Caco-2 (cell line): ENCODE results near the gene GRM7. TPM values are rescaled to one million over a fixed set of nuclear protein-coding genes. Genes with fewer than 3 reads are reported as not detected.

Experiments
- BruUV-seq: library from RNA; stranded (reverse); fragments of 400-500 nt; replicated peaks from 2 replicates; lab custom pipeline; 2021; lab: Mats Ljungman, UMichigan
- CTCF ChIA-PET: fragments of 300-600 bp; sonication (Branson Sonifier 250); formaldehyde crosslinking; loops from one replicate; lab custom pipeline; 2022; ENCODE audit warnings: antibody characterized with exemption; lab: Charles Lee
- POLR2A ChIA-PET: fragments of 300-600 bp; sonication (Branson Sonifier 250); formaldehyde crosslinking; loops from one replicate; lab custom pipeline; 2022; ENCODE audit warnings: antibody characterized with exemption; lab: Charles Lee
- DNase-seq, 2 experiments: peaks; one replicate each; pipeline versions ENCODE4 v3.0.0 to v3.0.0-alpha.2; 2020 to 2022
- H3K27me3 ChIP-seq: replicated peaks from 2 replicates; pipeline ENCODE4 v1.6.0; 2011; ENCODE audit warnings: low read length; ENCODE audit not compliant: control insufficient read depth, insufficient read depth
- H3K36me3 ChIP-seq: 2 replicates; pipeline ENCODE4 v1.5.1; 2011; ENCODE audit warnings: low read length; ENCODE audit not compliant: control insufficient read depth, insufficient read depth
- H3K4me1 ChIP-seq: fragments of 250-450 bp; sonication (Bioruptor Pico); 2 replicates; pipeline ENCODE4 v1.5.1; 2020; ENCODE audit warnings: mild to moderate bottlenecking
- H3K4me3 ChIP-seq: 2 replicates; pipeline ENCODE4 v1.5.1; 2011; ENCODE audit warnings: low read depth, mild to moderate bottlenecking, control low read depth, low read length
- H3K9me3 ChIP-seq: fragments of 250-450 bp; sonication (Bioruptor Pico); 2 replicates; pipeline ENCODE4 v1.5.1; 2020; ENCODE audit warnings: mild to moderate bottlenecking, moderate library complexity
- H3K27ac Mint-ChIP-seq: one replicate; pipeline ENCODE4 v1.8.0; 2022; ENCODE audit warnings: mixed read lengths; ENCODE audit not compliant: unreplicated experiment
- H3K27me3 Mint-ChIP-seq: one replicate; pipeline ENCODE4 v1.8.0; 2022; ENCODE audit warnings: mixed read lengths; ENCODE audit not compliant: insufficient read depth, unreplicated experiment
- H3K36me3 Mint-ChIP-seq: one replicate; pipeline ENCODE4 v1.8.0; 2022; ENCODE audit warnings: mild to moderate bottlenecking, mixed read lengths; ENCODE audit not compliant: insufficient read depth, unreplicated experiment
- H3K4me1 Mint-ChIP-seq: one replicate; pipeline ENCODE4 v1.8.0; 2022; ENCODE audit warnings: low read depth, mixed read lengths; ENCODE audit not compliant: unreplicated experiment
- H3K4me3 Mint-ChIP-seq: one replicate; pipeline ENCODE4 v1.8.0; 2022; ENCODE audit warnings: mild to moderate bottlenecking, moderate library complexity, mixed read lengths; ENCODE audit not compliant: unreplicated experiment
- H3K9me3 Mint-ChIP-seq: one replicate; pipeline ENCODE4 v1.8.0; 2022; ENCODE audit warnings: mixed read lengths; ENCODE audit not compliant: unreplicated experiment
- intact Hi-C: fragments of 100-400 bp; cut with micrococcal nuclease; formaldehyde crosslinking; loops from one replicate; pipeline ENCODE4 v1.10.0; 2022; ENCODE audit not compliant: unreplicated experiment
- total RNA-seq: library from RNA; stranded (reverse); gene quantifications from 2 replicates; pipeline ENCODE4 v1.2.3, GENCODE V29; 2022
- TF ChIP-seq, protein P1 (sequence below), 2 experiments: fragments of 200-600 bp in 1 of 2; IDR thresholded peaks; 1 replicate in 1 of 2; 2 replicates in 1 of 2; pipeline versions ENCODE4 v1.5.1 to v1.8.0; 2011 to 2022; ENCODE audit warnings: antibody characterized with exemption in 1 of 2, control low read depth in 1 of 2, inconsistent platforms in 1 of 2, low read depth in 1 of 2, low read length in 1 of 2, mild to moderate bottlenecking in 1 of 2, moderate library complexity in 1 of 2; ENCODE audit not compliant: insufficient read depth in 1 of 2, severe bottlenecking in 1 of 2, unreplicated experiment in 1 of 2

The GRM7 gene
- total RNA-seq, 1 experiment from 2014 or later: not detected

DNA sequence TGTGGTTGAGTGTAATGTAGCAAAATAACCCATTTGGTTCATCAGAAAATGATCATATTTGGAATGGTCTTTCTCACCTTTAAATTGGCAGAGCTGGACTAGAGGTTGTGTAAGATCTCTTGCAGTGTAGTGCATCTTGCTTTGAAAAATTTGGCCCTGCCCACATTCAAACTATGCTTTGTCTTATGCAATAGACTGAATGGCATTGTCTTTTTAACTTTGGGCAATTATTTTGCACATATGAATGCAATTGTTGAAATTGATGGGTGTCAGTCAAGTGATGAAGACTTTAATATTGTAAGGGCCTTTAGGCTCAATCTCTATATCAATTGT, 381.4 kb downstream of the GRM7 start:
- Mint-ChIP-seq H3K9me3 (peaks cover 19% of the 10 kb centered on the region), H3K27me3 (no peaks in the 10 kb centered on the region), H3K4me1 (no peaks in the 10 kb centered on the region), H3K36me3 (no peaks in the 10 kb centered on the region), H3K4me3 (no peak overlapping the region), H3K27ac (no peak overlapping the region)
- H3K36me3 ChIP-seq: no peaks in the 10 kb centered on the region
- H3K27me3 ChIP-seq: no peaks in the 10 kb centered on the region
- CTCF ChIA-PET: no interaction called here
- DNase-seq: no peak
- intact Hi-C loops: no loop called here
- no peak overlapping the region for H3K4me3 ChIP-seq
- POLR2A ChIA-PET: no interaction called here
- H3K9me3 ChIP-seq: no peaks in the 10 kb centered on the region
- TF ChIP-seq, protein P1, sequence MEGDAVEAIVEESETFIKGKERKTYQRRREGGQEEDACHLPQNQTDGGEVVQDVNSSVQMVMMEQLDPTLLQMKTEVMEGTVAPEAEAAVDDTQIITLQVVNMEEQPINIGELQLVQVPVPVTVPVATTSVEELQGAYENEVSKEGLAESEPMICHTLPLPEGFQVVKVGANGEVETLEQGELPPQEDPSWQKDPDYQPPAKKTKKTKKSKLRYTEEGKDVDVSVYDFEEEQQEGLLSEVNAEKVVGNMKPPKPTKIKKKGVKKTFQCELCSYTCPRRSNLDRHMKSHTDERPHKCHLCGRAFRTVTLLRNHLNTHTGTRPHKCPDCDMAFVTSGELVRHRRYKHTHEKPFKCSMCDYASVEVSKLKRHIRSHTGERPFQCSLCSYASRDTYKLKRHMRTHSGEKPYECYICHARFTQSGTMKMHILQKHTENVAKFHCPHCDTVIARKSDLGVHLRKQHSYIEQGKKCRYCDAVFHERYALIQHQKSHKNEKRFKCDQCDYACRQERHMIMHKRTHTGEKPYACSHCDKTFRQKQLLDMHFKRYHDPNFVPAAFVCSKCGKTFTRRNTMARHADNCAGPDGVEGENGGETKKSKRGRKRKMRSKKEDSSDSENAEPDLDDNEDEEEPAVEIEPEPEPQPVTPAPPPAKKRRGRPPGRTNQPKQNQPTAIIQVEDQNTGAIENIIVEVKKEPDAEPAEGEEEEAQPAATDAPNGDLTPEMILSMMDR (IDR thresholded peaks at IDR 0.05; ENCODE audit: insufficient read depth in 1 of 2, low read depth in 1 of 2, low read length in 1 of 2, severe bottlenecking in 1 of 2, unreplicated experiment in 1 of 2): no peak
- no peaks in the 10 kb centered on the region for H3K4me1 ChIP-seq
- BruUV-seq: no TSS peak

DNA sequence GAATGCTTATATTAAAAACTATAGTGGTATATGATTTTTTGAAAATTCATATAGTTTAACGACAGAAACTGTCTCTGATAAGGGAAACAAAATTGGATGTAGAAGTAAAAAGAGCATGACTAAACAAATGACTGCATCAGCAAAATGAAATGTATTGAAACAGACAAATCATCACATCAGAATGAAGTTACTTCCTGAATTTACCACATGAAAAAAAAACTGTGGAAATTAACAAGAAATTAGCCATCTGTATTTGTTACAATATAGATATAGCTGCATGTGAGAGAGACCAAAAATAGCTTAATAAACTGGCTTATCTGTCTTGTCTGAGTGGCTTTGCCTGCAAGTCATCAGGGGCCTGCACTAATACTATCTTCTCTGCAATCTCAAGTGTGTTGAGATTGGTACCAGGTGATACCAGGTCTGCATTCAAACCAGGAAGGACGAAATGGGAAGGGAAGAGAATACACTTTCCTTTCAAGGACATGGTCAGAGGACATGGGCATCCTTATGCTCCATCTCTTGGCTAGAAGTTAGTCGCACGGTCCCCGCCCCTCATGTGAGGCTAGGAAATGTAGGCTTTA, 388.7 kb downstream of the GRM7 start:
- no peaks in the 10 kb centered on the region for H3K27me3 Mint-ChIP-seq
- no peaks in the 10 kb centered on the region for H3K4me1 Mint-ChIP-seq
- H3K9me3 Mint-ChIP-seq: no peaks in the 10 kb centered on the region
- no peak overlapping the region for H3K4me3 ChIP-seq
- no TSS peak for BruUV-seq
- CTCF ChIA-PET: no interaction called here
- H3K4me1 ChIP-seq: no peaks in the 10 kb centered on the region
- POLR2A ChIA-PET: interaction anchor here (0.6 kb wide), 1 partner anchor 467 kb away, joined by 3 read pairs; no protein-coding TSS in a partner anchor
- H3K36me3 Mint-ChIP-seq: no peaks in the 10 kb centered on the region
- TF ChIP-seq, protein P1 (IDR thresholded peaks at IDR 0.05; ENCODE audit: insufficient read depth in 1 of 2, low read depth in 1 of 2, low read length in 1 of 2, severe bottlenecking in 1 of 2, unreplicated experiment in 1 of 2): no peak
- H3K36me3 ChIP-seq: no peaks in the 10 kb centered on the region
- no peak for DNase-seq
- H3K27me3 ChIP-seq: no peaks in the 10 kb centered on the region
- no peak overlapping the region for H3K4me3 Mint-ChIP-seq
- no peaks in the 10 kb centered on the region for H3K9me3 ChIP-seq
- intact Hi-C loops: no loop called here
- H3K27ac Mint-ChIP-seq: no peak overlapping the region

GRCh38 chr3:7254251-7254650, 393.3 kb downstream of the GRM7 start:
- no TSS peak for BruUV-seq
- Histone ChIP-seq H3K27me3 (no peaks in the 10 kb centered on the region), H3K4me3 (no peak overlapping the region), H3K36me3 (no peaks in the 10 kb centered on the region), H3K4me1 (no peaks in the 10 kb centered on the region), H3K9me3 (no peaks in the 10 kb centered on the region)
- H3K27ac Mint-ChIP-seq: no peak overlapping the region
- H3K27me3 Mint-ChIP-seq: peaks cover 2% of the 10 kb centered on the region
- peaks cover 12% of the 10 kb centered on the region for H3K9me3 Mint-ChIP-seq
- TF ChIP-seq, protein P1 (IDR thresholded peaks at IDR 0.05; ENCODE audit: insufficient read depth in 1 of 2, low read depth in 1 of 2, low read length in 1 of 2, severe bottlenecking in 1 of 2, unreplicated experiment in 1 of 2): no peak
- no peak for DNase-seq
- H3K4me1 Mint-ChIP-seq: no peaks in the 10 kb centered on the region
- POLR2A ChIA-PET: no interaction called here
- intact Hi-C loops: no loop called here
- CTCF ChIA-PET: no interaction called here
- no peaks in the 10 kb centered on the region for H3K36me3 Mint-ChIP-seq
- H3K4me3 Mint-ChIP-seq: no peak overlapping the region
